ENCODE measurements around the gene SSTR3. TPM values are rescaled to one million over a fixed set of nuclear protein-coding genes. Genes with fewer than 3 reads are reported as not detected.
A peak's percentile ranks its signal among the peaks of the same experiment; 100 is the strongest.

Gene SSTR3
- total and polyA plus RNA-seq, 2 experiments from 2014 or later, result 0.06 TPM; not detected in 1

GRCh38 chr22:37198258-37199102 lies 13.8 kb downstream of the SSTR3 start:
- no peaks in the 10 kb centered on the region for H3K27me3 ChIP-seq
- peak; percentile 79 to 82 for DNase-seq (ENCODE audit: low read depth in 1 of 2, low spot score in 1 of 2)
- peaks cover 2% of the 10 kb centered on the region for H3K4me1 ChIP-seq (ENCODE audit: low read depth)
- H3K36me3 ChIP-seq, result no peaks in the 10 kb centered on the region
- peak; percentile 70 for TF ChIP-seq CTCF (IDR thresholded peaks at IDR 0.05; ENCODE audit: low read depth, low read length)
- peak overlapping the region; percentile 44 for H3K4me3 ChIP-seq
- H3K27ac ChIP-seq, result peak overlapping the region; percentile 81
- H3K9me3 ChIP-seq (ENCODE audit: low read depth), result no peaks in the 10 kb centered on the region

- H3K27me3 ChIP-seq, result no peaks in the 10 kb centered on the region
- TF ChIP-seq CTCF (IDR thresholded peaks at IDR 0.05; ENCODE audit: low read depth, low read length), result no peak
- peak overlapping the region; percentile 51 for H3K27ac ChIP-seq
- H3K4me1 ChIP-seq (ENCODE audit: low read depth), result peaks cover 2% of the 10 kb centered on the region
- H3K9me3 ChIP-seq (ENCODE audit: low read depth), result no peaks in the 10 kb centered on the region
- peak in 1 of 2 donors; percentile 66 for DNase-seq (ENCODE audit: low read depth in 1 of 2, low spot score in 1 of 2)
- no peak overlapping the region for H3K4me3 ChIP-seq
- H3K36me3 ChIP-seq, result no peaks in the 10 kb centered on the region
Measured at GRCh38 chr22:37197451-37198257, 14.6 kb downstream of the SSTR3 start.

DNA sequence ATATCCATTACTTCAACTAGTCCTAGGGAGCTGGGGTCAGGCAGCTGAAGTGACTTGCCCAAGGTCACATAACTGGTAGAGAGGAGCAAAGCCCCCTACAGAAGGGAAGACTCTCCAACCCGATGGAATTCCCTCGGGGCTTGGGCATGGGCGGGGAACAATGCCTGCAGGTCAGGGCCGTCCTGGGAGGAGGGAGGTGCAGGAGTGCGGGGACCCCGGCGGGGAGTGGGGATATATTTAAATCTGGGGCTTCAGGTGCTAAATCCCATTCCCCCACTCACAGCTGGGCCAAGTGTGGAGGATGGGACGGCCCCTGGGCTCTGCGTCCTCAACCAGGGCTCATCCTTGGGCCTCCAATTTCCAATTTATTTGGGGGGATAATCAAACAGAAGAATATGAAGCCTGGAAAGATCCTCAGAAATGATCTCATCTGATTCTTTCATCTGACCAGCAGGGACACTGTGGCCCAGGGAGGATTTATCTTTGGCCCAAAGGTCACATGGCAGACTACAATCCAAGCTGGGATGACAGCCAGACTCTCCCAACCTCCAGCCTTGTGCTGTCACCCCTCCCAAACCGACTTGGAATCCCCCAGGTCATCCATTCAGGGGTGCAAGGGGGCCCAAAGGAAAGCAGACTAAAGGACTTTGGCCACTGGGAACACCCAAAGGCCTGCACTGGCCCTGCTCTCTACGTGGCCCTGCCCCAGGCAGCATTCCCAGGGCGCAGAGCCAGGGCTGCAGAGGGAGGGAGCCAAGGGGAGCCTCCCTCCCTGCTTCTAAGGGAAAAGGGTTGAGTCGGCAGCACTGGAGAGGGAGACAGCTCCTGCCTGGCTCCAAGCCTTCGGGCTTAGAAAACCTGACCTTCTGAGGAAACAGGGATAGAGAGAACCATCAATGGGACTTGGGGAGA lies 15.5 kb downstream of the SSTR3 start:
- Histone ChIP-seq H3K4me1 (ENCODE audit: low read depth) (peaks cover 2% of the 10 kb centered on the region), H3K27ac (peak overlapping the region; percentile 51), H3K36me3 (no peaks in the 10 kb centered on the region), H3K27me3 (no peaks in the 10 kb centered on the region), H3K4me3 (no peak overlapping the region), H3K9me3 (ENCODE audit: low read depth) (no peaks in the 10 kb centered on the region)
- peak; percentile 61 to 94 for DNase-seq (ENCODE audit: low read depth in 1 of 2, low spot score in 1 of 2)
- no peak for TF ChIP-seq CTCF (IDR thresholded peaks at IDR 0.05; ENCODE audit: low read depth, low read length)

DNA sequence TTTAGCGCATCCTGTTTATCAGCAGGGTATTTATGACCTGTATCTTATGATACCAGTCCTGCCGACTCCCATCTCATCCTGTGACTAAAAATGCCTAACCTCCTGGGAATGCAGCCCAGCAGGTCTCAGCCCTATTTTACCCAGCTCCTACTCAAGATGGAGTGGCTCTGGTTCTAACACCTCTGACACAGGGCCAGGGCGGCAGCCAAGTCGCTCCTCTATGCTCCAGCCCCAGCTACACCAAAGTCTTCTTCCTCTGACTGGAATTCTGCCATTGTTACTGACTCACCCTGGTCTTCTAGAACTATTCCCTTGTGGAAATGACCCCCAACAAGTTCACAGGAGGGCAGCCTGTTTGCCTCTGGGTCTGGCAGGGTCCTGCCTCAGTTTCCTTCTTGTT lies 16.4 kb downstream of the SSTR3 start:
- DNase-seq (ENCODE audit: low read depth in 1 of 2, low spot score in 1 of 2), result peak in 1 of 2 donors; percentile 55
- Histone ChIP-seq H3K27me3 (no peaks in the 10 kb centered on the region), H3K4me3 (no peak overlapping the region), H3K9me3 (ENCODE audit: low read depth) (no peaks in the 10 kb centered on the region), H3K36me3 (no peaks in the 10 kb centered on the region), H3K4me1 (ENCODE audit: low read depth) (peaks cover 2% of the 10 kb centered on the region), H3K27ac (no peak overlapping the region)
- no peak for TF ChIP-seq CTCF (IDR thresholded peaks at IDR 0.05; ENCODE audit: low read depth, low read length)

DNA sequence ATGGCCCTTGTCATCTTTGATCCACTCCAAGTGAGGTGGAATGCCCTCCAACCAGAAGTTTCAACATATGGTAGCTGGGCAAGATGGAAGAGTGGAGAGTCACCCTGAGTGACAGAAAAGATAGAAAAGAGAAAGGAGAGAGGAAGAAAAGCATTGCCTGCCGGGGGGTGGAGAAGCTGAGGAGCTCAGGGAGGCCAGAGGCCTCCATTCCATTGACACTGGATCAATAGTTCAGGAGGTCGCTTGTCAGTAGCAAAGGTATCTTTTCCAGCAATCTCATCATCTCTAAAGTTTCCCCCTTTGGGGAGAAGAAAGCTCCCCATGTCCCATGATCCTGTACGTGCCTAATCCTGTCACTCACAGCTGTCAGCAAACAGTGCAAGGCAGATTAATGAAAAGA lies 17.5 kb downstream of the SSTR3 start:
- Histone ChIP-seq H3K4me1 (ENCODE audit: low read depth) (peaks cover 13% of the 10 kb centered on the region), H3K4me3 (no peak overlapping the region), H3K36me3 (no peaks in the 10 kb centered on the region), H3K27me3 (no peaks in the 10 kb centered on the region), H3K9me3 (ENCODE audit: low read depth) (no peaks in the 10 kb centered on the region), H3K27ac (no peak overlapping the region)
- no peak for TF ChIP-seq CTCF (IDR thresholded peaks at IDR 0.05; ENCODE audit: low read depth, low read length)
- no peak for DNase-seq (ENCODE audit: low read depth in 1 of 2, low spot score in 1 of 2)

All from cardiac muscle cell (in vitro differentiated cells and primary cell).